SU-DHL-6 (cell line): Measurements from ENCODE around the gene PLXND1.

Experiments used
- CTCF ChIP-seq: fragments of 200-600 bp; sonication (generic); IDR thresholded peaks from one replicate; pipeline ENCODE4 v1.5.1; 2017; ENCODE audit warnings: antibody characterized with exemption, mild to moderate bottlenecking, low read length, moderate library complexity; ENCODE audit not compliant: insufficient read depth, poor library complexity, severe bottlenecking
- EZH2phosphoT487 ChIP-seq: fragments of 200-600 bp; sonication (generic), shearing (Covaris generic); conservative IDR thresholded peaks from 2 replicates; pipeline ENCODE4 v1.6.1; 2018; ENCODE audit warnings: mild to moderate bottlenecking, antibody characterized with exemption, low read length, moderate library complexity, mixed read lengths

- TF ChIP-seq CTCF: no peak
- TF ChIP-seq EZH2phosphoT487: no peak
These were observed 23.7 kb downstream of the PLXND1 start for GRCh38 chr3:129582799-129583198.
